HepG2 (cell line): ENCODE results near the gene TTC16. TPM values are rescaled to one million over a fixed set of nuclear protein-coding genes. Genes with fewer than 3 reads are reported as not detected.

Experiments
- CENPBD1 ChIP-seq: sonication (generic); formaldehyde crosslinking; IDR thresholded peaks from 2 replicates; pipeline ENCODE4 v1.8.0; 2022; ENCODE audit warnings: missing genetic modification reagents, low read depth, mild to moderate bottlenecking, borderline replicate concordance
- CREBL2 ChIP-seq: sonication (generic); formaldehyde crosslinking; IDR thresholded peaks from 2 replicates; pipeline ENCODE4 v1.8.1; 2023; ENCODE audit warnings: missing genetic modification reagents, mild to moderate bottlenecking, borderline replicate concordance
- DDIT3 ChIP-seq: sonication (generic); formaldehyde crosslinking; IDR thresholded peaks from 2 replicates; pipeline ENCODE4 v1.4.0; 2020; ENCODE audit warnings: mild to moderate bottlenecking, missing genetic modification reagents
- EEA1 ChIP-seq: sonication (generic); formaldehyde crosslinking; IDR thresholded peaks from 2 replicates; pipeline ENCODE4 v1.5.1; 2020; ENCODE audit warnings: mild to moderate bottlenecking, missing genetic modification reagents, borderline replicate concordance
- HBP1 ChIP-seq: IDR thresholded peaks from 2 replicates; pipeline ENCODE4 v1.6.1; 2016; ENCODE audit warnings: low read depth, control low read depth
- HHEX ChIP-seq: IDR thresholded peaks from 2 replicates; pipeline ENCODE4 v1.6.1; 2016; ENCODE audit warnings: control low read depth
- PCBP1 ChIP-seq: fragments of 200-400 bp; formaldehyde crosslinking; IDR thresholded peaks from 2 replicates; pipeline ENCODE4 v1.6.1; 2017; ENCODE audit warnings: mild to moderate bottlenecking, low read depth, low read length, borderline replicate concordance
- SRSF9 ChIP-seq: fragments of 200-400 bp; formaldehyde crosslinking; IDR thresholded peaks from 2 replicates; pipeline ENCODE4 v1.6.1; 2018; ENCODE audit warnings: borderline replicate concordance, mild to moderate bottlenecking, low read depth, low read length; ENCODE audit not compliant: insufficient read depth, poor library complexity, severe bottlenecking
- THYN1 ChIP-seq: sonication (generic); formaldehyde crosslinking; IDR thresholded peaks from 2 replicates; pipeline ENCODE4 v1.8.1; 2023; ENCODE audit warnings: low read depth, mild to moderate bottlenecking, moderate library complexity, missing genetic modification reagents, borderline replicate concordance
- ZNF224 ChIP-seq: sonication (generic); formaldehyde crosslinking; IDR thresholded peaks from 2 replicates; pipeline ENCODE4 v1.5.0; 2020; ENCODE audit warnings: mild to moderate bottlenecking, missing genetic modification reagents
- ZNF318 ChIP-seq: sonication (generic); formaldehyde crosslinking; IDR thresholded peaks from 2 replicates; pipeline ENCODE4 v1.4.0; 2020; ENCODE audit warnings: mild to moderate bottlenecking, missing genetic modification reagents
- ZNF569 ChIP-seq: sonication (generic); formaldehyde crosslinking; IDR thresholded peaks from 2 replicates; pipeline ENCODE4 v1.5.0; 2020; ENCODE audit warnings: mild to moderate bottlenecking, missing genetic modification reagents, moderate library complexity, borderline replicate concordance
- ZNF670 ChIP-seq: sonication (generic); formaldehyde crosslinking; IDR thresholded peaks from 2 replicates; pipeline ENCODE4 v1.8.0; 2022; ENCODE audit warnings: mild to moderate bottlenecking, missing genetic modification reagents, borderline replicate concordance
- ZNF724P ChIP-seq: sonication (generic); formaldehyde crosslinking; IDR thresholded peaks from 2 replicates; pipeline ENCODE4 v1.8.0; 2022; ENCODE audit warnings: missing genetic modification reagents, borderline replicate concordance
- ZNF777 ChIP-seq: sonication (generic); formaldehyde crosslinking; IDR thresholded peaks from 2 replicates; pipeline ENCODE4 v1.4.0; 2020; ENCODE audit warnings: missing genetic modification reagents
- ZSCAN21 ChIP-seq: sonication (generic); formaldehyde crosslinking; IDR thresholded peaks from 2 replicates; pipeline ENCODE4 v1.8.0; 2022; ENCODE audit warnings: mild to moderate bottlenecking, missing genetic modification reagents, moderate library complexity, borderline replicate concordance
- polyA plus RNA-seq, 8 experiments: library from polyadenylated mRNA; depleted of rRNA in 3 of 8; stranded (reverse) in 7 of 8; unstranded in 1 of 8; fragments of >200 nt; fragmentation: Illumina TruSeq in 4 of 8; extraction: Trizol in 4 of 8; gene quantifications; 2 replicates each; pipeline versions ENCODE4 v1.2.1 to v1.2.3, GENCODE V29; 2011 to 2016; ENCODE audit warnings: low read depth in 4 of 8, missing spikeins in 1 of 8, mixed read lengths in 1 of 8; ENCODE audit not compliant: insufficient read depth in 1 of 8
- total RNA-seq, 5 experiments: library from RNA; depleted of rRNA; stranded (reverse); fragments of >200 nt; fragmentation: Illumina TruSeq; extraction: Trizol; gene quantifications; 2 replicates each; pipeline ENCODE4 v1.2.3, GENCODE V29; 2016; ENCODE audit warnings: low read depth in 1 of 5

Gene TTC16
- total and polyA plus RNA-seq, 2 of the 13 experiments (the other 11 are each of a cell fraction or from before 2014, with no cell fraction given) = not detected

- TF ChIP-seq ZNF318 (CRISPR knock-in tag) = no peak
- no peak for TF ChIP-seq CREBL2
- no peak for TF ChIP-seq ZNF224 (CRISPR knock-in tag)
- no peak; the same call in 1 of the 2 replicates for TF ChIP-seq CENPBD1 (CRISPR knock-in tag)
- 0 out of 2 replicates have a peak, but pooled peaks have one; percentile 52 for TF ChIP-seq PCBP1
- TF ChIP-seq ZNF670 = no peak
- no peak for TF ChIP-seq SRSF9
- peak; percentile 73 for TF ChIP-seq ZSCAN21
- no peak for TF ChIP-seq ZNF569 (CRISPR knock-in tag)
- peak; percentile 79; the same call in 1 of the 2 replicates for TF ChIP-seq ZNF724P (CRISPR knock-in tag)
- TF ChIP-seq EEA1 = 0 out of 2 replicates have a peak, but pooled peaks have one; percentile 63
- no peak for TF ChIP-seq DDIT3 (CRISPR knock-in tag)
- no peak for TF ChIP-seq HHEX (CRISPR knock-in tag)
- TF ChIP-seq THYN1 (CRISPR knock-in tag) = no peak
- TF ChIP-seq HBP1 (CRISPR knock-in tag) = peak; percentile 11; the same call in 1 of the 2 replicates
- TF ChIP-seq ZNF777 = no peak; the same call in 1 of the 2 replicates
Observed at GRCh38 chr9:127734747-127735529, 19.1 kb downstream of the TTC16 start, which contains the start of gene TOR2A (continued).
